Activated CD8-positive, alpha-beta memory T cell treated with anti-CD3 and anti-CD28 coated beads, Interleukin-2, amount 50 U/mL, for 4 hours (primary cell): ENCODE results near the gene TEDC1.

ENCODE experiments used
- DNase-seq: peaks from one replicate; pipeline ENCODE4 v3.0.0-alpha.2; 2020

Gene TEDC1

GRCh38 chr14:105486163-105486973, 4.7 kb upstream of the TEDC1 start, which contains the start of gene CRIP1:
Gene CRIP1 (plus strand): TSS chr14:105486886. CDS start chr14:105487260, 374 bp downstream.
- no peak for DNase-seq

GRCh38 chr14:105486974-105487448, 4.0 kb upstream of the TEDC1 start:
- peak; percentile 50 for DNase-seq

DNA sequence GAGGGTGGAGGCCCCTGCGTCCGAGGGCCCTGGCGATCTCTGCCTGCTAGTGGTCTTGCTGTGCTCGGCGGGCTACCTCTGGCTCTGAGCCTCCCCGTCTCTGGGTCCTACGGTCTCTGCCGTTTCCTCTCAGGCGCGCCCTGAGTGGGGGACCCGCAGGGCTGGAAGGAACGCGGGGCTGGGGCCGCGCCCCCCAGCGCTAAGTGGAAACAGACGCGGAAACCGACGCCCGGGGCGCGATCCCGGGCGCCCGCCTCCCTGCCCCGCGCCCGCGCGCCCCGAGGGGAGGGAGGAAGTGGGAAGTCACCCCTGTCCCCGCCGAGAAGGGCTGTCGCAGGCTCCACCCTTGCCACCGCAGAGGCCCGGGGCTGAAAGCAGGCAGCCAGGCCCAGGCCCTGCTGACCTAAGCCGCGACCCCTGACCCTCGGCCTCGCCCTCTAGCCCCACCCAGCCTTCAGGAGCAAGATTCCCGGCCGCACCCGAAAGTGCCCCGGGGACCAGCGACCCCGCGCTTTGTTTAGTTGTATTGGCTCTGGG, 3.5 kb upstream of the TEDC1 start:
- peak; percentile 58 for DNase-seq

GRCh38 chr14:105487986-105488777, 2.9 kb upstream of the TEDC1 start:
- no peak for DNase-seq

- no peak for DNase-seq
Observed at GRCh38 chr14:105488781-105489541, 2.1 kb upstream of the TEDC1 start.

- peak; percentile 84 for DNase-seq
Observed at GRCh38 chr14:105489542-105490266, 1.3 kb upstream of the TEDC1 start.

DNA sequence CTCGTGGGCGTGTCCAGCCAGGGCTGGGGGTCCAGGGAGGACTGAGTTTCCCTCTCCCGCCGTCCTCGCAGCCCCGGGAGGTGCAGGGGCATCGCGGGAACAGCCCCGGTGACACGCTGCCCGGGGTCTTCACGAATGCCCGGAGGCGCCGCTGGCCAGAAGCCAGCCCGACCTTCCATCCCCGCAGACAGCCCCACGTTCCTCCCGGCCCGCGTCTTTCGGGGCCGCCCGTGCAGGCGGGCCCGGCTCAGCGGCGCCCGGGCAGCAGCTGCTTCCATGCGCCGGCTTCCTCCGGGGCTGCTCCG, 827 bp upstream of the TEDC1 start:
- DNase-seq = no peak

DNA sequence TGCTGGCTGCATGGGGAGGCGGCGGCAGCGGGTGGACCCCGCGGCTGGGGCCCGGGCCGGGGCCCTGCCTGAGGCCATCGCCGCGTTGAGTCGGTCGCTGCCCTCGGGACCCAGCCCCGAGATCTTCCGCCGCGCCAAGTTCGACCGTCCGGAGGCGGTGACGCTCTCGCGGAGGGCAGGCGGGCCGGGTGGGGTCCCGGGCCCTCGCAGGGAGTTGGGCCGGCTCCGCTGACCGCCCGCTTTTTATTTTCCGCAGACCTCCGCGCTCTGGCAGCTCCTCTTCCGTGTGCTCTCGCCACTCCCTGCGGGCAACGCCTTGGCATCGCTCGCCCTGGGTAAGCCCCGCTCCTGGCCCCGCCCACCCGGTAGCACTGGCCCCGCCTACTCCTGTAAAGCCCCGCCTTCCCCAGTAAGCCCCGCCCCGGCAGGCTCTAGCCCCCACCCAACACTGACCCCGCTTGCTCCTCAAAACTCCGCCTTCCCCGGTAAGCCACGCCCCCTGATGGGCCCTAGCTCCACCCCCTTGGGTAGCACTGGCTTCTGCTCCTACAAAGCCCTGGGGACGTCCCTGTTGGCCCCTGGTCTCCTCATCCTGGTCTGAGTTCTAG, 424 bp downstream of the TEDC1 start:
- peak; percentile 79 for DNase-seq

GRCh38 chr14:105492031-105492970, 1.3 kb downstream of the TEDC1 start:
- DNase-seq = peak; percentile 27

DNA sequence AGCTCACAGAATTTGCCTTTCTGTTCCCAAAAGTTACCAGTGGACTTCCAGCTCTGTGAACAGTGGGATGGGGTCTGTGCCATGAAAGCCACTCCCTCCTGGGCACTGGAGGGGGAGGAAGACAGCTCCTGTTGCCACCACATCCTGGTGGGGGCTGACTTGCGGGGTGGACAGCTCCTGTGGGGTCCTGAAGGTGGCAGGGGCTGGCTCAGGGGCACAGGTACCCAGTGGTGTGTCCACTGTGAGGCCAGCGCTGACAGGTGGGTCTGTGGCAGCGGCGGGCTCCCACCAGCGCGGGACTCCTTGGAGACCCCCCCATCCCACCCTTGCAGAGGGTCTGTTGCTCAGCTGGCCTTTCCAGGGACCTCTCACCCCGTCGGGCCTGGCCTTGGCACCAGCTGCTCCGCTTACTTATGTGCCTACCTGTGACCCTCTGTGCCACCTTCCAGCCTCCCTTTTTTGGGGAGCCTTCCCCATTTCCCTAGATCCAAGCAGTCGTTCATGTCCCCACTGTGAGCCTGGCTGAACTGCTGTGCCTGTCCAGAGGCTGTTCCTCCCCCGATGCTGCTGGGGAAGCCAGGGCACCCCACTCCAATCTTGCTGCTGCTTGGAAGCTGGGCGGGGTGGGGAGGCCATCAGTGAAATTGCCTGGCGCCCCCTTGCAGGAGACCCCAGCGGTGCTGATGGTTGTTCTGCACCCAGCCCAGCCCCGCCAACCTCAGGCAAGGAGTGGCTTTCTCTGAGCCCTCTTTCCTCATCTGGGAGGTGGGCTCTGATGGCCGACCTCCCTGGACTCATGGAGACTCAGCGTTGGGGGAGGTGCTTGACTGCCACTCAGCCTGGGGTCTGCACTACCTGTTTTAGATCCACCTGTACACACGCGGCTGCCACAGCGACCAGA, 2.2 kb downstream of the TEDC1 start:
- peak; percentile 16 for DNase-seq

DNA sequence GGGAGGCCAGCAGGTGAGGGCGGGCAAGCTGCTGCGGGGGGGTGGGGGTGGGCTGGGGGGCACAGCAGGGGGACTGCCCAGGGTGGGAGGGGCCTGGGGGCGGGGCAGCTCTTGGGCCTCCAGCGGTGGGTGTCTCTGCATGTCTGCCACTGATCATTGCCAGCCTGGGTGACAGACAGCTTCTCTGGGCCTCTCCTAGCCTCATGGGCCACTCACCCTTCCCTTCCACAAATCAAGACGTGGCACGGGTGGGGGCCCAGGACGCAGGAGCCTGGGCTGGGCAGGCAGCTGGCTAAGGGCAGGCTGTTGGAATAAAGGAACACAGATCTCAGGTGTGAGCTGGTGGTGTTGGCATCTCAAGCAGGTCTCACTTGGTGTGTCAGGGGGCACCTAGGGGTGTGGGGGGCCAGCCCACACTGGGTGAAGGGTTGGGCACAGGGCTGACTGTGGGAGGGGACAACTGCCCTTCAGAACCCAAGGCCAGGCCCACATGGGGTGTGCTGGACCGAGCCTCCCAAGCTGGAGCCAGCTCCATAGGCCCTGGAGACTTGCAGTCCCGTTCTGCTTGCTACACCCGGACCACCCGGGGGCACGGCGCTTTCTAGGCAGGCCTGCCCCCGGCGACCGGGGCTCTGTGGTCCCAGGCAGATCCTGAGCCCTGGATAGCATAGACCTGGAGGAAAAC, 3.0 kb downstream of the TEDC1 start:
- peak; percentile 14 for DNase-seq

- DNase-seq = no peak
Observed at GRCh38 chr14:105494606-105494929, 3.5 kb downstream of the TEDC1 start.

DNA sequence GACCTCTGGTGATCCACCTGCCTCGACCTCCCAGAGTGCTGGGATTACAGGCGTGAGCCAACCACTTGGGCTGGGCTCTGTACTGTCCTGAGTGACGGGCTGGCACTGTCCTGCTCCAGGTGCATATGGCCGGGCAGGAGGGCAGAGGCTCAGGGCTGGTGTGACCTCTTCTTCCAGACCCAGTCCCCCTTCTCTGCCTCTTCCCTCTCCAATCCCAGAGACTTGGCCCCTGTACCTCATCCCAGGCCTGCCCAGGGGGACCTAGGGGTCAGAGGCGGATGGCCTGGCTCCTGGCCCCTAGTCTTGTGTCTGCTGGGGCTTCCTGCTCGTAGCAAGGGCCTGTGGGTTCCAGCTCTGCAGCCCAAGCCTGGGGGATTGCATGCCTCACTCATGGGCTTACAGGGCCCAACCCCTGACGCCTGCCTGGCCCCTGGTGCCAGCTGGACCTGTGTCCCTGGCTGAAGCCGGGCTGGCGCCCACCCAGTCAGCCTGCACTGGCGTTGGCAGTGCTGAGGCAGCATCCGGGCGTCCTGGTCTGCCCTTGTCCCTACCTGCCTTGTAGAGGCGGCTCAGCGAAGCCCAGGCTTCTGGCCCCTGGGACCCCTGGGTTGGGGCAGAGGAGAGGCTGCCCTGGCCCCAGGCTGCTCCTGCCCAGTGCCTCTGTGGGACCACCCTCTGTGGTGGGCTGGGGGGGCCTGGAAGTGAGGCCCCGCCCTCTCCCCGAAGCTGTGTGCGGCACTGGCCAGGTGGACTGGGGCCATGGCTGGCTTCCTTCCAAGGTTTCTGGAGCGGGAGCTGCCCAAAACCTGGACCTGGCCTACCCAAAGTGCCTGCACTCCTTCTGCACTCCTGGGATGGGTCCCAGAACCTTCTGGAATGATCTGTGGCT, 4.3 kb downstream of the TEDC1 start:
- DNase-seq = no peak

GRCh38 chr14:105495990-105496830, 5.2 kb downstream of the TEDC1 start:
- DNase-seq = peak; percentile 15

- DNase-seq = no peak
Observed at GRCh38 chr14:105496831-105497591, 6.0 kb downstream of the TEDC1 start.
